ENCODE data around the gene SLC39A11. TPM values are rescaled to one million over a fixed set of nuclear protein-coding genes. Genes with fewer than 3 reads are reported as not detected.

SLC39A11 gene
- total and polyA plus RNA-seq, 2 of the 13 experiments (the other 11 are each of a cell fraction or from before 2014, with no cell fraction given): 17.2 to 31.5 TPM

GRCh38 chr17:72928454-72929136 is 163.9 kb downstream of the SLC39A11 start (continued):
- peak; percentile 75 for TF ChIP-seq SALL1 (CRISPR knock-in tag; IDR thresholded peaks at IDR 0.05)
- TF ChIP-seq HMG20A (CRISPR knock-in tag; IDR thresholded peaks at IDR 0.05; ENCODE audit: borderline replicate concordance): peak; percentile 57; the same call in 1 of the 2 replicates
- no peak for TF ChIP-seq NAIF1 (CRISPR knock-in tag; IDR thresholded peaks at IDR 0.05; ENCODE audit: borderline replicate concordance)
- TF ChIP-seq FOXK1 (CRISPR knock-in tag; IDR thresholded peaks at IDR 0.05; ENCODE audit: borderline replicate concordance, low read depth): peak; percentile 51; the same call in 1 of the 2 replicates
- TF ChIP-seq SOX6 (IDR thresholded peaks at IDR 0.05): no peak
- TF ChIP-seq SOX6 (CRISPR knock-in tag; IDR thresholded peaks at IDR 0.05): peak; percentile 70
- TF ChIP-seq GTF3A (CRISPR knock-in tag; conservative IDR thresholded peaks at IDR 0.05): no peak
- TF ChIP-seq CREM (IDR thresholded peaks at IDR 0.05): no peak
- TF ChIP-seq CREM (CRISPR knock-in tag; IDR thresholded peaks at IDR 0.05): no peak
- peak; percentile 16 for TF ChIP-seq XRCC5 (optimal IDR thresholded peaks at IDR 0.05; ENCODE audit: low read length)
- 0 out of 2 replicates have a peak, but pooled peaks have one; percentile 59 for TF ChIP-seq MLX (CRISPR knock-in tag; IDR thresholded peaks at IDR 0.05)
- peak; percentile 9; the same call in 1 of the 2 replicates for TF ChIP-seq CEBPB (IDR thresholded peaks at IDR 0.05; ENCODE audit: borderline replicate concordance, low read depth, low read length)
- peak; percentile 62; the same call in 1 of the 2 replicates for TF ChIP-seq TBX2 (CRISPR knock-in tag; IDR thresholded peaks at IDR 0.05; ENCODE audit: borderline replicate concordance)
- no peak for TF ChIP-seq SCMH1 (CRISPR knock-in tag; IDR thresholded peaks at IDR 0.05; ENCODE audit: borderline replicate concordance)
- TF ChIP-seq ZNF12 (CRISPR knock-in tag; IDR thresholded peaks at IDR 0.05): peak; percentile 63; the same call in 1 of the 2 replicates
- TF ChIP-seq ARID2 (CRISPR knock-in tag; IDR thresholded peaks at IDR 0.05; ENCODE audit: borderline replicate concordance): no peak
- no peak for TF ChIP-seq ZNF17 (CRISPR knock-in tag; IDR thresholded peaks at IDR 0.05)
- peak; percentile 25; the same call in 1 of the 2 replicates for TF ChIP-seq GABPB1 (CRISPR knock-in tag; IDR thresholded peaks at IDR 0.05)
- 0 out of 2 replicates have a peak, but pooled peaks have one; percentile 29 for TF ChIP-seq ZNF264 (CRISPR knock-in tag; IDR thresholded peaks at IDR 0.05)
- peak in 1 of 2 experiments; percentile 37; a peak in 1 of 4 replicates for TF ChIP-seq REST (IDR thresholded peaks at IDR 0.05; ENCODE audit: borderline replicate concordance in 1 of 2, low read depth in 1 of 2, low read length in 2 of 2)
- peak; percentile 78 for TF ChIP-seq NRL (CRISPR knock-in tag; IDR thresholded peaks at IDR 0.05; ENCODE audit: borderline replicate concordance)
- peak; percentile 70; the same call in 1 of the 2 replicates for TF ChIP-seq YEATS2 (CRISPR knock-in tag; IDR thresholded peaks at IDR 0.05; ENCODE audit: borderline replicate concordance)
- TF ChIP-seq ZNF547 (CRISPR knock-in tag; IDR thresholded peaks at IDR 0.05): 0 out of 2 replicates have a peak, but pooled peaks have one; percentile 50
- TF ChIP-seq ZNF792 (CRISPR knock-in tag; IDR thresholded peaks at IDR 0.05): peak; percentile 72

All from HepG2 (cell line).